GM21526 (cell line): ENCODE measurements around the gene NET1.

Experiments used
- ATAC-seq: cut with Tn5 transposase; IDR thresholded peaks from one replicate; pipeline ENCODE4 v1.9.1; 2021; ENCODE audit warnings: moderate library complexity; ENCODE audit not compliant: unreplicated experiment, low FRiP score

The NET1 gene

DNA sequence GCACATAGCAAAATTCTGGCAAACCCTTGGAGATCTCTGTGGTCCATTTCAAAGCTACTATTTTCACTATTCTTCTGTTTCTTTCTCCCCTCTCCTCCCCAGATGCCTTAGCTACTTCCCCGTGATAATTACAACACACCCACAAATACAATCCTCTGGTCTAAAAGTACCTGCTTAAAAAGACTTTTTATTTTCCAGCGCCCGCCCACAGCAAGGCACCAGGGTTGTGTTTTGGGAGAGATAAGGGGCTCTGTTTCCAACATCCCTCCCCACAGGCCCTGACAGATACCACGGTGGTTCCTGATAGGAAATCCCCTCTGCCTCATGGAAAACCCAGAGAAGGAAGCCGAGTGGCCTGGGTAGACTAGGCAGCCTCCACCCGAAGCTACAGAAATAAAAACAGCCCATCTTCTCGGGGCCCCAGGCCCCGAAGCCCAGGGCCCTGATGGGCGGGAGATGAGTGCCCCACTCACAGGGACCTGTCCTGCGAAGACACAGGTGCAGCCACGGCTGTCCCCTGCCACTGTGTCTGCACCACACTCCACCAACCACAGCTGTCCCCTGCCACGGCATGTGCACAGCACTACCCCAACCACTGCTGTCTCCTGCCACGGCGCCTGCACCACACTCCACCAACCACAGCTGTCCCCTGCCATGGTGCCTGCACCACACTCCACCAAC lies 67.3 kb downstream of the NET1 start:
- no peak for ATAC-seq

- no peak for ATAC-seq
Measured at GRCh38 chr10:5480162-5480941, 68.0 kb downstream of the NET1 start.

GRCh38 chr10:5481121-5481520 lies 68.8 kb downstream of the NET1 start:
- ATAC-seq, result no peak

- ATAC-seq, result no peak
Measured at GRCh38 chr10:5482016-5482415, 69.7 kb downstream of the NET1 start.

DNA sequence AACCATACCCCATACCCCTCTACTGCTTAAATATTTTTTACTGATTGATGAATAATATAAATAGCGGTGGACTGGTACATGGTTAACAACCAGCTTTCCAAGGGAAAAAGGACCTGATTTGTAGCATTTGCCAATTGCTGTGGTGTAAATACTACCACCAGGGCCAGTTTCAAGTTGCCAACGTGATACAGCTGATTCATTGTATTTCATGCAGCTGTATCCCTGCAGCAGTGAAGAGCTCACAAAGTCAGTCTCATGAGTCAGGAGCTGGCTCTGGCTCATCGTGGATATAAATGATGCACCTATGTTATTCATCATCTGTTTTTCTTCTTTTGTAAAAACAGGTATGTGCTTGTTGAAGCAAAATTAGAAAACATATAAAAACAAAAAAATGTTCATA lies 71.8 kb downstream of the NET1 start:
- no peak for ATAC-seq

- ATAC-seq, result no peak
Measured at GRCh38 chr10:5485290-5485689, 72.9 kb downstream of the NET1 start.

DNA sequence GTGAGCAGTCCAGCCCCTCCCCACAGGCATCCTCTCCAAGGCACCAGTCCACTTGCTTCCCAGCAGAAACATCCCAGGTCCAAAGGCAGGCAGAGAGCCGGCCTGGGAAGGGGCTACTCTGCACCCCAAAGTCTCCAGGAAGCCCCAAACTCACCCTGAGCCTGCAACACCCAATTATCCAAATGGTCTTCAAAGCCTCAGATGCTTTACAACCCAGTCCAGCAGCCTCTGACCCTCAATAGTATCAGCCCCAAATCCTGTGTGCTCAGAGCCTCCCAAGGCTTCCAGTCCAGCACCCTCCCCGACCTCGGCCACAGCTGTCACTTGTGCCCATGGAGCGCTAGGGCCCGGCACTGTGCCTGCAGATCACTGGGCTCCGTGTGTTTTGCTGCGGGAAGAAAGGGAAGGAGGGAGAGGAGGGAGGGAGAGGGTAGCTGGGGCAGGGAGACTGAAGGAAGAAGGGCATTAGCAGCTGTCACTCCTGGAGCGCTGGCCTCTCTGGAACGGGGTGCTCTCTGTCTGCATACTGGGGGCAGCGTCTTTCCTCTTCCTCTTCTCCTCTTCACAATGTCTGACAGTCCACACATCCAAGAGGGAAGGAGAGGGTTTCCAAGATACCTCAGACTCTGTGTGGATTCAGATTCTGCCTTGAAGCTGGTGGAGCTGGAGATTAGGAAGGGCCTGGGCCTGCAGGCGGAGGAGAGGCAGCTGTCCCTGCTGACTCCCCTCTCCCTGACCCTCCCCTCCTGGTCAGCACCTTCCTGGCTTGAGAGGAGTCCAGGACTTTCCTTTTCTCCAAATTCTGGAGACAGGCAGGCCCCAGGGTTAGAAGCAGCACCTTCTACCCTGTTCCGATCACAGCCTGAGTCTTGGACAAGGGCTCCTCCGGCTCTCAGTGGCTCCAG lies 73.8 kb downstream of the NET1 start:
- ATAC-seq, result no peak

GRCh38 chr10:5486853-5487235 lies 74.5 kb downstream of the NET1 start:
- ATAC-seq, result no peak

DNA sequence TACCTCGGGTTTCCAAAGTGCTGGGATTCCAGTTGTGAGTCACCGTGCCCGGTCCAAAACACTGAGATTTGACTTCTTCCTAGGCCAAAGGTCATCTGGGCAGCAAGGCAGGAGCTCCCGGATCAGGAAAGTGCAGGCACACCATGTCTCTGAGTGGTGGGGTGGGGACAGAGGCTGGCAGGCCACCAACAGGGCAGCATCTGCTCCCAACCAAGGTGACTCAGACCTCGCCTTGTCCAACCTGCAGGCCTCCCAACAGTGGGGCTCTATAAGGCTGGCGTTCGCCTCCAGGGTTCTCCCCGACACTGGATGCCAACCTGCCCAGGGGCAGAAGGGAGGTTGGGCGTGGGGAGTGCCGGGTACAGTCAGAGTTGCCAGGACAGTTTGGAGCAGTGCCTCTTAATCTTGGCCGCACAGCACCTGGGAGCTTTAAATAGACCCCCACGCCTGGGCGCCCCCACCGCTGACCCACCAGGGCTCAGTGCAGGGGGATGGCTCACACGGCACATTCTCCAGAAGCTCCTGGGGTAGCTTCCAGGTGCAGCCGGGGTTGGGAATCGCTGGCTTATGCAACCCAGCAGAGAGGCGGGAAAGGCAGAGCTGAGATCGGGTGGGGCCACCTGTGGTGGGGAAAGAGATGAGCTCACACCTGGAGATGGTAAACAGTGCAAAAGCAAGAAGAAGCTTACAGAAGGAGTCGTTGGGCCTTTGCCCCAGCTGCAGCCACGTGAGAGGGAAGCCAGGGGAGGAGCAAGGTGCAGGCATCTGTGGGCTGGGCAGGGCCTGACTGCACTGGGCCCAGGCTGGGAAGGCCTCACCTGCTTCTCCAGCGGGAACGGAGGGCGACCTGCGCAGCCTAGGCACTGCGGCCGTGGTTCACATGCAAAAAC lies 76.2 kb downstream of the NET1 start:
- no peak for ATAC-seq

GRCh38 chr10:5490032-5490431 lies 77.7 kb downstream of the NET1 start:
- no peak for ATAC-seq

- ATAC-seq, result no peak
Measured at GRCh38 chr10:5490698-5491464, 78.5 kb downstream of the NET1 start.

GRCh38 chr10:5491477-5491876 lies 79.1 kb downstream of the NET1 start:
- ATAC-seq, result no peak

DNA sequence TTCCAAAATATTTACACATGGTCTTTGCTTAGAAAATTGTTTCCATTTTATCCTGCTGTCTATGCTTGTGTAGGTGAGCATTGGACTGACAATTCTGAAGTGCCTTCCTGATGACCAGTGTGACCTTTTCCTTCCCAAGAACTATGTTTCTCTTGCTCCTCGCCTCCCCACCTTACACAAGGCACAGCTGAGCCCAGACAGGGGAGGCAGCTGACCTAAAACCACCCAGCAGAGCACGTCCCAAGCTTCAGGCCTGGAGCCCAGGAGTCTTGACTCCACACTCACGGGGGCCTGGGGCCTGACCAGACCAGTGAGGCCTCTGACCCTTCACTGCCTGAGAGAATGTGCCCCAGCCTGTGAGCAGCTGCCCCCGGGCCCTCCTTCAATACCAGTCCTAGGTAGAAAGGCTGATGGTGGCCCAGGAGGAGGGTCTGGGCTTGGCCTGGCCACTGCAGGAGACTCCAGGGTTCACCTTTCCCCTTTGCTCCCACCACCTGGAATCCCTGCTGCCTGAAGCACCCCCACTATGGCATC lies 80.0 kb downstream of the NET1 start:
- no peak for ATAC-seq

GRCh38 chr10:5492929-5493576 lies 80.7 kb downstream of the NET1 start:
- no peak for ATAC-seq

- ATAC-seq, result no peak
Measured at GRCh38 chr10:5493691-5494090, 81.3 kb downstream of the NET1 start.

GRCh38 chr10:5494611-5495010 lies 82.3 kb downstream of the NET1 start:
- no peak for ATAC-seq

- no peak for ATAC-seq
Measured at GRCh38 chr10:5496261-5497250, 84.2 kb downstream of the NET1 start.

- ATAC-seq, result no peak
Measured at GRCh38 chr10:5497289-5497688, 84.9 kb downstream of the NET1 start.
